Suprapubic skin (tissue), 4 donors: ENCODE measurements around the gene WWOX.

ENCODE experiments used
- POLR2A ChIP-seq, 2 donors: fragments of 450-650 bp; IDR thresholded peaks; one replicate each; pipeline ENCODE4 v1.6.1; 2017; ENCODE audit warnings: antibody characterized with exemption in 2 of 2, mild to moderate bottlenecking in 2 of 2, moderate library complexity in 2 of 2
- POLR2AphosphoS5 ChIP-seq, 3 donors: sonication (generic); formaldehyde crosslinking; IDR thresholded peaks; one replicate each; pipeline ENCODE4 v1.6.1; 2017; ENCODE audit warnings: antibody characterized with exemption in 3 of 3

DNA sequence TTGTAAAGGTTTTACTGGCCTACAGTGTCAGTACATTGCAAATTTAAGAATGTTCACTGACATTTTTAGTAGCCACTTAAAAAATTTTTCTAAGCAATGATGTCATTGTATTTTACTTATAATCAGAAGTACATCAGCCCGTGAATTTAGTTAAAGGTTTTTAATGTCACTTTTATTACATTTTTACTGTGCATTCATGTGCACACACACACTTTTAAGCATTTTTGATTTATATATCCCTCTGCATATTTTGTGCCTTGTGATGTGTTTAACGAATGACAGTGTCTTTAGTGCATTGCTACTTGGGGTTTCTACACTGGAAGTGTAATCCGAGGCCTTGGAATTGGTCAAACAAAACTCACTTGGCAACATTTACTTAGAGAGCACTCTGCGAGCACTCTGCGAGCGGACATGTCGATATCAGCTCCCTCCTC lies 190.4 kb downstream of the WWOX start:
- TF ChIP-seq POLR2A (IDR thresholded peaks at IDR 0.05) (no peak), POLR2AphosphoS5 (IDR thresholded peaks at IDR 0.05) (no peak)
